Right ventricle myocardium inferior (tissue), 1 donor: ENCODE results near the gene OLAH. TPM values are rescaled to one million over a fixed set of nuclear protein-coding genes. Genes with fewer than 3 reads are reported as not detected.

Experiments
- ATAC-seq: fragments of 200-7000 bp; cut with Tn5 transposase; one replicate; pipeline ENCODE4 v1.9.1; 2020; ENCODE audit warnings: mild to moderate bottlenecking, moderate library complexity
- DNase-seq: peaks from one replicate; pipeline ENCODE4 v3.0.0; 2021; ENCODE audit errors: missing footprints
- intact Hi-C: fragments of 100-400 bp; cut with DNase I; formaldehyde crosslinking; loops from one replicate; pipeline ENCODE4 v1.11.0; 2022
- total RNA-seq: library from RNA; stranded (reverse); fragmentation: NEBNext Ultra II Directional; extraction: Animal tissue kit (Norgen Biotek cat#: 25700); gene quantifications from one replicate; pipeline ENCODE4 v1.2.1, GENCODE V29; 2021
- donor health status: DM: no; HTN: yes; CAD: no; lungs with severe emphysema.

OLAH gene
- total RNA-seq, 1 donor from 2014 or later = 0.35 TPM

DNA sequence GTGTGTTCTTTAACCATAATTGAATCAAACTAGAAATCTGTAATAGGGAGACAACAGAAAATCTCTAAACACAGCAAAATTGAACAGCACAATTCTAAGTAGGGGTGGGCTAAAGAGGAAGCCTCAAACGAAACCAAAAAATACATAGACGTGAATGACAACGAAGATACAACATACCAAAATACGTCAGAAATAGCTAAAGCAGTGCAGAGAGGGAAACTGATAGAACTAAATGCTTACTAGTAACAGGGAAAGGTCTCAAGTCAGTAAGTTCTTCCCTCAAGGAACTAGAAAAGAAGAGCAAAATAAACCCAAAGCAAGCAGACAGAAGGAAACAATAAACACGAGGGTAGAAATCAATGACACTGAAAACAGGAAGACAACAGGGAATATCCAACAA, 72.5 kb downstream of the OLAH start:
- DNase-seq (no peak), ATAC-seq (no peak)
- intact Hi-C loops = no loop called here

- ATAC-seq (no peak), DNase-seq (no peak)
- intact Hi-C loops = no loop called here
Measured at GRCh38 chr10:15118615-15119014, 74.9 kb downstream of the OLAH start.

GRCh38 chr10:15120523-15120922, 76.8 kb downstream of the OLAH start:
- DNase-seq (no peak), ATAC-seq (no peak)
- intact Hi-C loops = no loop called here

DNA sequence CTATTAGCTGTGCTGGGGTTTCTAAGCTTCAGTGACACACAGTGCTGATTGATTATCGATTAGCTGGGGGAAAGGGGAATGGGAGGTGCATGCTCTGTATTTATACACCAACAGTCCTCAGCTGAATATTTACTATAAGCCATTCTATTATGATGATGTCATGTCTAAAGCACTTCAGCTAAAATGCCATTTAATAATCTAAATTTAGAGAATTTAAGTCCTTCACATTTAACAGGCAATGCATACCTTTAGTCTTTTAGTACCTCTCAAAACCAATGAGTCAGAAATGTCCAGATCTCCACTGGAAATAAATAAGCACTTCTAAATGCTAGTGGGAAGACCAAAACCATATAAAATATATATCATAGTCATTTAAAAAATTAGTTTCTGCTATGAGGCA, 78.0 kb downstream of the OLAH start:
- DNase-seq = no peak
- no peak for ATAC-seq
- intact Hi-C loops = no loop called here

DNA sequence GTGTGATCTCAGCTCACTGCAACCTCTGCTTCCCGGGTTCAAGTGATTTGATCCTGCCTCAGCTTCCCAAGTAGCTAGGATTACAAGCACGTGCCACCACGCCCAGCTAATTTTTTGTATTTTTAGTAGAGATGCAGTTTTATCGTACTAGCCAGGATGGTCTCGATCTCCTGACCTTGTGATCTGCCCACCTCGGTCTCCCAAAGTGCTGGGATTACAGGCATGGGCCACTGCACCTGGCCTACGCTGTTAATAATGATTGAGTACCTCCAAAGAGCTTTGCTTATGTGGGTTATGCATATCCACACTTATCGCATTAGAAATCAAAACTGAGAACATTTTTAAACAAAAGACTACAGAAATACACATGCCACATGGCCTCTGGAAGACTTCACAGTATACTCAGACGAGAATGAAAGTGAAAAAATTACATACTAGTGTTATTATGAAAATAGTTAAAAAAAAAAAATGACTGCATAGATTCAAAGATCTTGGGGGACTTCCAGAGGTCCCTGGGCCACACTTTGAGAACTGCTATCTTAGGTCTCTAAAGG, 78.8 kb downstream of the OLAH start:
- intact Hi-C loops = no loop called here
- no peak for DNase-seq
- no peak for ATAC-seq

Other genes with a start within 250 kb of the OLAH start
- 1.9 TPM for gene CDNF, start 205.9 kb upstream of the OLAH start, total RNA-seq
- 7.6 TPM for gene HSPA14, start 205.6 kb upstream of the OLAH start, total RNA-seq
- 5.6 TPM for gene MSANTD7, start 205.6 kb upstream of the OLAH start, total RNA-seq
- gene SUV39H2, start 165.1 kb upstream of the OLAH start, total RNA-seq = 4.9 TPM
- gene DCLRE1C, start 89.8 kb upstream of the OLAH start, total RNA-seq = 4.2 TPM
- not detected for gene MEIG1, start 84.6 kb upstream of the OLAH start, total RNA-seq
- not detected for gene ACBD7, start 44.8 kb downstream of the OLAH start, total RNA-seq
- gene RPP38, start 53.4 kb downstream of the OLAH start, total RNA-seq = 9.1 TPM
- 14.3 TPM for gene NMT2, start 124.8 kb downstream of the OLAH start, total RNA-seq